Erythroblast (primary cell): Measurements from ENCODE around the gene LRMDA.

Experiments
- DNase-seq, 2 experiments: peaks; one replicate each; lab custom pipeline; 2025; lab: John Stamatoyannopoulos, UW
- GATA1 ChIP-seq: IDR thresholded peaks from 2 replicates; pipeline ENCODE4 v1.6.1; 2011; ENCODE audit warnings: low read depth, mild to moderate bottlenecking, control low read depth, low read length, moderate library complexity
- POLR2A ChIP-seq: IDR thresholded peaks from 2 replicates; pipeline ENCODE4 v1.6.1; 2011; ENCODE audit warnings: mild to moderate bottlenecking, low read length

Gene LRMDA

GRCh38 chr10:76071653-76072365 lies 640.4 kb downstream of the LRMDA start:
- no peak for DNase-seq
- no peak for TF ChIP-seq POLR2A
- TF ChIP-seq GATA1 = no peak

GRCh38 chr10:76072384-76072783 lies 641.0 kb downstream of the LRMDA start:
- DNase-seq = no peak
- TF ChIP-seq GATA1 (no peak), POLR2A (no peak)

GRCh38 chr10:76073524-76073923 lies 642.1 kb downstream of the LRMDA start:
- no peak for DNase-seq
- TF ChIP-seq POLR2A (no peak), GATA1 (no peak)

GRCh38 chr10:76074659-76075058 lies 643.2 kb downstream of the LRMDA start:
- TF ChIP-seq POLR2A = no peak
- no peak for TF ChIP-seq GATA1
- DNase-seq = no peak

GRCh38 chr10:76080451-76080850 lies 649.0 kb downstream of the LRMDA start:
- TF ChIP-seq GATA1 = no peak
- TF ChIP-seq POLR2A = no peak
- DNase-seq = no peak

- DNase-seq = no peak
- TF ChIP-seq POLR2A = no peak
- TF ChIP-seq GATA1 = no peak
Measured at GRCh38 chr10:76080991-76081390, 649.6 kb downstream of the LRMDA start.

GRCh38 chr10:76082232-76082631 lies 650.8 kb downstream of the LRMDA start:
- no peak for DNase-seq

GRCh38 chr10:76082956-76083355 lies 651.5 kb downstream of the LRMDA start:
- no peak for TF ChIP-seq GATA1
- no peak for DNase-seq

More at GRCh38 chr10:76082232-76082631, 650.8 kb downstream of the LRMDA start:
- TF ChIP-seq POLR2A (no peak), GATA1 (no peak)

GRCh38 chr10:76085002-76085816 lies 653.8 kb downstream of the LRMDA start:
- no peak for TF ChIP-seq POLR2A
- no peak for TF ChIP-seq GATA1
- DNase-seq = no peak

GRCh38 chr10:76085817-76086167 lies 654.4 kb downstream of the LRMDA start:
- no peak for DNase-seq
- TF ChIP-seq POLR2A (no peak), GATA1 (no peak)

- no peak for TF ChIP-seq POLR2A
- TF ChIP-seq GATA1 = no peak
Measured at GRCh38 chr10:76086170-76086760, 654.8 kb downstream of the LRMDA start.

GRCh38 chr10:76086761-76087639 lies 655.6 kb downstream of the LRMDA start:
- no peak for TF ChIP-seq POLR2A
- TF ChIP-seq GATA1 = no peak
- no peak for DNase-seq

More at GRCh38 chr10:76086170-76086760, 654.8 kb downstream of the LRMDA start:
- DNase-seq = no peak

GRCh38 chr10:76088008-76088407 lies 656.6 kb downstream of the LRMDA start:
- no peak for DNase-seq
- no peak for TF ChIP-seq GATA1
- no peak for TF ChIP-seq POLR2A

- TF ChIP-seq GATA1 (no peak), POLR2A (no peak)
- DNase-seq = no peak
Measured at GRCh38 chr10:76088980-76089379, 657.6 kb downstream of the LRMDA start.
